Measurements from ENCODE around the gene LUC7L3.

- no peak for TF ChIP-seq CTCF (IDR thresholded peaks at IDR 0.05)
- TF ChIP-seq POLR2A (IDR thresholded peaks at IDR 0.05) = no peak
Observed at GRCh38 chr17:50731575-50732460, 12.4 kb downstream of the LUC7L3 start.

Data from thyroid gland (tissue), 4 donors.